Subcutaneous adipose tissue (tissue), 4 donors: Measurements from ENCODE around the gene MYBPC3. TPM values are rescaled to one million over a fixed set of nuclear protein-coding genes. Genes with fewer than 3 reads are reported as not detected.

ENCODE experiments used
- CTCF ChIP-seq: fragments of 450-650 bp; IDR thresholded peaks from one replicate; pipeline ENCODE4 v1.5.1; 2016; ENCODE audit warnings: low read depth, mild to moderate bottlenecking, control low read depth, antibody characterized with exemption, moderate library complexity
- total RNA-seq, 4 donors: library from RNA; depleted of rRNA; stranded (reverse); fragments of >200 nt; gene quantifications; one replicate each; pipeline ENCODE4 v1.1.0, GENCODE V29; 2016

Gene MYBPC3
- total RNA-seq, 4 donors from 2014 or later: 0.17 TPM; not detected in 3

GRCh38 chr11:47333886-47334443 lies 18.5 kb downstream of the MYBPC3 start:
- TF ChIP-seq CTCF: no peak

- no peak for TF ChIP-seq CTCF
Observed at GRCh38 chr11:47333526-47333845, 19.0 kb downstream of the MYBPC3 start.

GRCh38 chr11:47332791-47333525 lies 19.5 kb downstream of the MYBPC3 start:
- TF ChIP-seq CTCF: no peak

- TF ChIP-seq CTCF: no peak
Observed at GRCh38 chr11:47332303-47332711, 20.2 kb downstream of the MYBPC3 start.

GRCh38 chr11:47331454-47332302 lies 20.8 kb downstream of the MYBPC3 start:
- TF ChIP-seq CTCF: no peak

- no peak for TF ChIP-seq CTCF
Observed at GRCh38 chr11:47329987-47330931, 22.2 kb downstream of the MYBPC3 start.
